NCI-H82 treated with DMSO at 0.1 percent for 48 hours (cell line): ENCODE measurements around the gene GJD4.

ENCODE experiments used
- DNase-seq: peaks from one replicate; lab custom pipeline; 2025; ENCODE audit not compliant: unreplicated experiment; lab: John Stamatoyannopoulos, UW

Gene GJD4, protein sequence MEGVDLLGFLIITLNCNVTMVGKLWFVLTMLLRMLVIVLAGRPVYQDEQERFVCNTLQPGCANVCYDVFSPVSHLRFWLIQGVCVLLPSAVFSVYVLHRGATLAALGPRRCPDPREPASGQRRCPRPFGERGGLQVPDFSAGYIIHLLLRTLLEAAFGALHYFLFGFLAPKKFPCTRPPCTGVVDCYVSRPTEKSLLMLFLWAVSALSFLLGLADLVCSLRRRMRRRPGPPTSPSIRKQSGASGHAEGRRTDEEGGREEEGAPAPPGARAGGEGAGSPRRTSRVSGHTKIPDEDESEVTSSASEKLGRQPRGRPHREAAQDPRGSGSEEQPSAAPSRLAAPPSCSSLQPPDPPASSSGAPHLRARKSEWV

DNA sequence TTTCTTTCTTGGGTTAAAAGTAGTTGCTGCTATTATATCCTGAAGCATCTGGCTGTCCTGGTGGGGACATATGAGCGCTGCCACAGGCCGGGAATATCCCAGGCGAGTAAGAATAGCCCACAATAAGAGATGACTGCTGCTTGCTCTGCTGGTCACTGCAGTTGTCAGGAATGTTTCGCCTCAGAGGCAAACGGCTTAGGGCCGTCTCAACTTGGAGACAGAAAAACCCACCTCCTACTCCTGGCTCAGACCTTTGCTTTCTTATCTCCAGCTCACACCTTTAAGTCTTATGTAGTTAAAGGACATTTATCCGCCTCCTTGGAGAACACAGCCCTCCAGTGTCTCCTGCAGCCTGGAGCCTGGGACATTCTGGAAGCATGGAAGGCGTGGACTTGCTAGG, at the start of gene GJD4:
TSS of gene GJD4 (plus strand) at position 151 of the 400 bp plus-strand sequence. CDS start at position 378, 227 bp downstream.
- no peak for DNase-seq

DNA sequence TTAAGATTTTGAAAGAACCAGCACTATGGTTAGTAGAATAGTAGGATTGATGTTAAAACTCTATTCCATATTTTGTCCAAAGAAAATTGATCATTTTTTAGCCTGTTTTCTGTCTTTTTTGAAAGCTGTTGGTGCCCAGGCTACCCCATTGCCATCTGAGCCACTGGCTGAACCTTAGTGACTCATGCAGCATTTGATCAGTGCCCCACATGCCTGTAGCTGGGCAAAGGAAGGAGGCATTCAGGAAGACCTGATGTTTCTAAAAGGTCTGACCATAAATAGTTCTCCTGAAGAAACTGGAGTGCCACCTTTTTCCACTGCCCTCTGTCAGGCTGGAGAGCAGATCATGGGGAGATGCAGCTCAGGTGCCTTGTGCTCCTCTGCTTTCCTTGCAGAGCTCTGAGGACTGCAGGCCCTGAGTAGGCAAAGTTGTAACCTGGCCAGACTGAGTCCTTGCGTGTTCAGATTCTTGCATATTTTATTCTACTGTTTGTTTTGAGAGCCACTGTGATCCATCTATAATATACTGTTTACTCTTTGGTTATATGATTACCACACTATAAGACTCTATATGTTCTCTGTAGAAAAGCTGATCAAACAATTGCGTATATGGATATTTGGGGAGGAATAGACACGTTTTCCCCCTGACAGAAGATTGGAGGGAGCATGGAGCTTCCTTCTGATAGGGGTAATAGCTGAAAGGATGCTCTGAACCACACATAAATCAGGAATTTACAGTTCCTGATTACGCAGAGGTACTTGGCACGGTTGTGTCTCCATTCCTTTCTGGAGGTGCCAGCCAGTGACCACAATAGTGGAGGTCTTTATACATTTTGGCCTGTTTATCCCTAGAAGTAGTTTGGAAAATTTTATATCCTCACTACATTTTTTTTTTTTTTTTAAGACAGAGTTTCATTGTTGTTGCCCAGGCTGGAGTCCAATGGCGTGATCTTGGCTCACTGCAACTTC, 48.9 kb upstream of the GJD4 start:
- no peak for DNase-seq

DNA sequence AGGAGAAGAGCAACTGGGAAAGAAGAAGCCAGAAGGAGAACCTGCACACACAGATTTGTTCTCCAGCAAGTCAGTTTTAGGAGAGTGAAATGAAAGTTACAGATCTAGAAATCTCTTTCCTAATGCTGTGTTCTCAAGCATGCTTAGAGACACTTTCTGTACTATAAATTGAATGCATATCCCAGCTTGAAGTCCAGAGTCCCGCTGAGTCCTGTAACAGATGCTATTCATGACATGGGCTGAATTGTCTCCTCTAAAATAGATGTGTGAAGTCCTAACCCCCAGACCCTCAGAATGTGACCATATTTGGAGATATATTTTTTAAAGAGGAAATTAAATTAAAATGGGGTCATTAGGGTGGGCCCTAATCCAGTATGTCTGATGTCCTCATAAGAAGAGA, 46.9 kb upstream of the GJD4 start:
- DNase-seq: peak; percentile 45

DNA sequence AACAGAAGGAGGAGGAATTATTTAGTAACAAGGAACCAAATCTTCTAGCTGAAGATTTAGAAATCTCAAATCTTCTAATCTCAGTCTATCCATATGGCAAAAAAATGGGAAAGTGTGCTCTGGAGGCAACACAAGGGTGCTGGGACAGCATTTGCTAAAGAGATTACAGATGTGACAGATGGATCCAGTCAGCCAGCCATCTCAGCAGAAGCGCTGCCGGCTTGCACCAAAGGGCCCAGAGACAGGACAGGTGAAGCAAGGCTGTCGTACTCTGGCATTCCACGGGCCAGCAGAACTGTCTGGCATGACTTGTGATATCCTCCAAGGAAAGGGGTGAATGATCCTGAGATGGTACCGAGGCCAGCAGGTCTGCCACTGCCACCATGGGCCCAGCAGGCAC, 45.7 kb upstream of the GJD4 start:
- DNase-seq: peak; percentile 88

DNA sequence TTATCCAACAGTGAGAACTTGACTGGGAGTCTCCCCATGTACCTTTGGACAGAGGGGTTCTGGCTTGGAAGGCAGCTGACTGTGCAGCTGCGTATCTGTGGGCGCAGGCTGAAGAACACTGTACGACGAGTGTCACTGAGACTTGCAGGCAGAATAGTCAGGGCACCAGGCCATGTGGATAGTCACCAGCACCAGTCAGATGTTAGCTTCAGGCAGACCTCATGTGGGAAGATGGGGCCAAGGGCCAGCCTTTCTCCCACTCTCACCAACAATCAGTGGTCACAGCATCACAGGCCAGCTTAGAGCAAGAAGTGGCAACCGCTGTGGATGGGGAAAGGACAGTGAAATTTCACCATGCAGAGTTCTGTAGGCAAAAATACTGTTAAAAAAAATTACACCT, 43.4 kb upstream of the GJD4 start:
- DNase-seq: no peak

DNA sequence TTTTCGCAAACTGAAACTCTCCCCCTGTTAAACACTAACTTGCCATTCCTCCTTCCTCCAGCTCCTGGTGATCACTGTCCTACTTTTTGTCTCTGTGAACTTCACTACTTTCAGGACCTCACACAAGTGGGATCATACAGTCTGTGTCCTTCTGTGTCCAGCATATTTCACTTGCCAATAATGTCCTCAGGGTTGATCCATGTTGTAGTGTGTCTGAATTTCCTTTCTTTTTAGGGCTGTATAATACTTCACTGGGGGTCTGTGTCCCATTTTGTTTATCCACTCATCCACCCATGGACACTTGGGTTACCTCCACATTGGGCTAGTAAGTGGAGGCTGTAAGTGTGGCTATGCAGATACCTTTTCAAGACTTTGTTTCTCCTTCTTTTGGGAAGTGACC, 42.7 kb upstream of the GJD4 start:
- no peak for DNase-seq

DNA sequence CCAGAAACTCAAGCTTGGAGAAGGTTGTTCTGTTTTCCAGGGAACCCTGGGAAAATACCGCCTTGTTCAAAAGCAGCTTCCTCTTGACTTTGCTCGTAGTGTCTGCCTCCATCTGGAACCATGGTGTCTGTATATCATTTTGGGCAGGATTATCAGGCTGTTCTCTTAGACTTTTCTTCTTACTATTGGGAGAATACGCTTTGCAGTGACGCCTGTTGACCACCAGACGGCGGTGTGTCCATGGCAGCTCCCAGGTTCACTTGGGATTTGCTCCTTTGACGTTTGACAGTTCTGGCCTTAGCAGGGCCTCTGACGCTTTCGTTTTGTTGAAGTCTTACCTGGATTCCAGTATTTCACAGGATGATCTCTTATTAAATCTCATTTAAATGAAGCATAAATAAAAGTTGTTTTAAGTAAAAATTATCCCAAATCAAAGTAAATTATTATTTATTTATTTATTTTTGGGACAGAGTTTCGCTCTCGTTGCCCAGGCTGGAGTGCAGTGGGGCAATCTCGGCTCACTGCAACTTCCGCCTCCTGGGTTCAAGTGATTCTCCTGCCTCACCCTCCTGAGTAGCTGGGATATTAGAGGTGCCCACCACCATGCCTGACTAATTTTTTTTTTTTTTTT, 41.8 kb upstream of the GJD4 start:
- DNase-seq: peak; percentile 62

DNA sequence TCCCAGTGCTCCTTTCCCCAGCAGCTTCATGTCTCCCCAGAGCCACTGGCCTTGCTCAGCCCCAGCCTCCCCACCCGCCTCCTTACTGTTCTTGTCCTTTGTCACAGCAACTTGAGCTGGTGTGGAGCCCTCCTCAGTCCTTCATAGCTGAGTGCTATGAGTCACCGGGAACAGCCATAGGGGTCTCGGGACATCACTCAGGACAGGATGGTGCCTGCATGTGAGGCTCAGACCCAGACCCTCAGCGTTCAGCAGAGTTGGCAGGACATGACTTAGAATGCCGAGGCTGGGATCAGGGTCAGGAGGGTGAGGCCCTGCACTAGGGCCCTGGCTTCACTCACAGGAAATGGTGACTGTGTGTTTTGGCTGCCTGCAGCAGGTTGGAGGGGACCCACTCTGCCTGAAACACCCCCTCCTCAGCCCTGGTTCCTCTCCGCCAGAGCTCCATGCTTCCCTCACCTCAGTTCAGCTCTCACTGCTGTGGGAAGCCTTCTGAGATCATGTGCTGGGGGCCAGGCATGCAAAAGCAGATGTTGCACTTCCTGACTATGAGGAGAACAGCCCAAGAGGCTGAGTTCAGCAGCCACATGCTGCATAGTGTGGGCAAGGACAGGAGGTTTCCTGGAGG, 40.7 kb upstream of the GJD4 start:
- no peak for DNase-seq

DNA sequence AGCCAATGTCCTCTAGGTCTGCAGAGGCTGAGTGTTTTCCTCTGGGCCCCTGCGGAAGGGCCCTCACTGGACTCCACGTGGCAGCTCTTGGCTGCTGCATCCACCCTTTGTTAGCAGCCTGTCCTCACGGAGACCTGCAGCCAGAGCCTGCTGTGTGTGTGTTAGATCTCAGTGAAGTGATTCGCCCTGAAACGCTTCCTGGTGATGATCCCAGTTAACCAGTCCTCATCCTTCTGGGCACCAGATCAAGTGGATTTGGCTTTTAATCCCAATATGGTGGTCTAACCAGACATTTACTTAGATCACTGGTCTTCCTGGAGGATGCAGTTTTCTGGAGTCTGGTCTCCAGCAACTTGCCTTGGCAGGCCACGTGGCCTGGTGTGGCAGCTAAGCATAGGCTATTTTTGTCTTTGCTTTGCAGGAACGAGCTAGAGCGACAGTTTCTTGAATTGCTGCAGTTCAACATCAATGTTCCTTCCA, 39.5 kb upstream of the GJD4 start:
- DNase-seq: no peak

DNA sequence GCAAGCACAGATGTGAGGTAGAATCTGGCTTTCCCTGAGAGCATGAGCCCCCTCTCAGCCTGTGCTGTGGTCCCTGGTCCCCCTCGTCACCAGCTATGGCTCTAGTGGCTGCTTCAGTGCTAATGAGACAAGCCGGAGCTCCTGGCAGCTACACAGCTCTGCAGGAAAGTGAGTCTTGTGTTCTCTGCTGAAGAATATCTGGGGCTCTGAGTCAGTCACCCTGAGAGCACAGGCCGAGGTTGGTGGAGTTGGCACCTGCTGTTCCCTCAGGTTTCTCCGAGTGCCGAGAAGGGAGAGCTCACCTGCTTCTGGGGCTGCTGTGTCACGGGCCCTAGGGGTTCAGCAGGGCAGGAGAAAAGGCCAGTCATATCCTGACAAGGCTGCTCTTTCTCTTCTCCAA, 37.2 kb upstream of the GJD4 start:
- no peak for DNase-seq

DNA sequence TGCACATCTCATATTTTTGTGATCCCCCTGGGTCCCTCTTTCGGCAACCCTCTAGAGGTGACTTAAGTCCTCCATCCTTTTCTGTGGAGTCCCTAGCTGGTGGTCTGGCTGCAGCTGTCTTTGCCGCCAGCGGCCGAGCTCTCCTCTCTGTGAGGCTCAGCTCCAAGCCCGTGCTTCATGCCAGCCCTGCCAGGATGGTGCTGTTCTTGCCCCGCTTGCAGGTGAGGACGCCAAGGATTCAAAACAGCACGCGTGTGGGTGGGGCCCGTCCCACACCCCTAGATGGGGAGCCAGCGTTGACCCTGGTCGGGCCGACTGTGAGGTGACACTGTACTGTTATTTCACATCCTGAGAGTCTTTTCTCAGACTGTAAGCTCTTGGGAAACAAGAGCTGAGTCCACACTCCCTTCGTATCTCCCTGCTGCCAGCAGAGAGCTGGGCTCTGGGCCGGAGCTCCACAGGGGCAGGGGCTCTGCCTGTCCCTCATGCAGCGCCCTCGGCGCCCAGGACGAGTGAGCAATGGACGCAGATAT, 36.6 kb upstream of the GJD4 start:
- no peak for DNase-seq

DNA sequence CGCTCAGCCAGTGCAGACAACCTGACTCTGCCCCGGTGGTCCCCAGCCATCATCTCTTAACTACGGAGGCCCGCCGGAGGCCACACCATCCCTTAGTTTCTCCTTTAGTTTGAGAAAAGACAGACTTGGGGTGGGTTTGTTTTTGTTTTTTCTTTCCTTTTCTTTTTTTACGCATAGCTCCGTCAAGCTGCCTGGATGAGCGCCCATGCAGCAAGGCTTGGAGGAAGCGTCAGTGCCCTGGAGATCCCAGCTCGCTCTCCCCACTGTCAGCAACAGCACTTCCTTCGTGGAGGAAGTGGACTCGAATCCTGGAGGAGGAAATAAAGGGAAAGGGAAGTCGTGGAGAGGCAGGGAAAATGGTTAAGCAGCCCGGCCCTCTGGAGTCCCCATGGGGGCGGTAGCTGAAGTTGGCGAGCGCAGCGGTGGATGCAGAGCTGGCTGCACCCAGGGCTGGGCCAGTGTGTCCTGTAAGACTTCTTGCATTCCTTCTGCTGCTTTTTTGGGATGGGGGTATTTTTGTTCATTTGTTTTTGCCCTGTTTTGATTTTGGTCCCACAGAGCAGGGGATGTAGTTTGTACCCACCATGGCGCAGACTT, 35.9 kb upstream of the GJD4 start:
- DNase-seq: no peak

DNA sequence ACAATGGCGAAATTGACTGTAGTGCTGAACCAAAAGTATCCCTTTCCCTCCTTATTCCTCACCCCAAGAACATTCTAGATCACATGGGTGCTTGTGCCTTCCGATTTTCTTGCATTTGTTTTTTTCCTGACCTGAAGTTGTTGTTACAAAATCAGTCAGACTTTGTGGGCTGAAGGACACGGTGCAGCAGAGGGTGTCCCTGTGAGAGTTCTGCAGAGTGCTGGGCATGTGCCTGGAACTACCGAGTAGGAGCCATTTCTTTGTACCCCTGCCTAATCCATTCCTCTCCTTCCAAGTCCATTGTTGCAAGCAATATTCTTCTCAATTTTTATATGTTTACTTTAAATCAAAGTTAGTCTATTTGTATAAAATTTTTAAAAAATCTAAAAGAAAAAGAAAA, 35.3 kb upstream of the GJD4 start:
- DNase-seq: no peak

DNA sequence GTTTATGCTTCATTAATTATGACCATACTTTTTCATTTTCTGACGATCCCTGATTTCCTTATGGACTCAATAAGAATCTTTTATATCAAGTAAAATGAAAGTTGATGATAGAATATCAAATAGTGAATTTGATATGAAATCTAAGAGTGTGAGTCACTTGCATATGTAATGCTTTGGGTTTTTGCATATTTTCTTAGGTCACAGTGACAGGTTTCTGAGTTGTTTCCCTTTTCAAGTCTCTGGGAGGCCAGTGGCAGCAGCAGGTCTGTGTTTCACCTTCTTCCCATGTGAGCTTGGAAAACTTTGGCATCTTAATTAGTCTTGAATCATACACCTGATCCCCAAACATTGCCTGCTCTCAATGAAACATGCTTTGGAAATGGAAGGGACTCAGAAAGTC, 34.7 kb upstream of the GJD4 start:
- DNase-seq: no peak

DNA sequence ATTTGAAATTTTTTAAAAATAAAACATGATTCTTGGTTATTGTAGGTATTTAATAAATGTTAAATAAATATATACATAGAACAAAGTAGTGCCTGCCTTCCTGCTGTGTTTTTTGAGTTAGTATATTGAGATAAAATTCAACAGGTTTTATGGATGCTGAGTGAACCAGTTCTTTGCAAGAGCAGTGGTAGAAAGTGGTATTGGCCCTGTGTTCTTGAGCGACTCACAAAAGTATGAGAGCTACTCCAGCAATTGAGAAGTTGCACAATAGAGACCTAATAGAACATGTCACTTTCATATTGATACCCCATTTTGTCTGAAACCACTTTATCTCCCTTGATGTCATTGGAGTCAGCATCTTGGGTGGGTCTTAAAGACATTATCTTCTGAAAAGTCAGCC, 32.6 kb upstream of the GJD4 start:
- no peak for DNase-seq

DNA sequence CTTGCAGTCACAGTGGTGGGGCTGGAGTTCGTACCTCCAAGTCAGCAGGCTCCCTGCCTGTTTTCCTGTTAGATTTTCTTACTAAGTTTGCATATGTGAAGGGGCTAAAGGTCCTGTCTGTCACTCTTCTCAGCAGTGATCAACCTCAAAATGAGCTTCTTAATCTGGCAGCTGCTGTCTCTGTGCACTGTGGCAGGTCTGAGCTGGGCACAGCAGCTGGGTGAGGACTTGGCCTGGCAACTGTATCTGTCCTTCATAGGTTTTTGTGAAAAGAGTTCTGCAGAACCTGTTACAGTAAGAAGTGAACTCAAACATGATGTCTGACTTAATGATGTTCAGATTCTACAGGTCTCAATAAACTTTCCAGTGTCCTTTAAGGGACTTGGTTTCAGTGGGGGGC, 31.3 kb upstream of the GJD4 start:
- DNase-seq: no peak

DNA sequence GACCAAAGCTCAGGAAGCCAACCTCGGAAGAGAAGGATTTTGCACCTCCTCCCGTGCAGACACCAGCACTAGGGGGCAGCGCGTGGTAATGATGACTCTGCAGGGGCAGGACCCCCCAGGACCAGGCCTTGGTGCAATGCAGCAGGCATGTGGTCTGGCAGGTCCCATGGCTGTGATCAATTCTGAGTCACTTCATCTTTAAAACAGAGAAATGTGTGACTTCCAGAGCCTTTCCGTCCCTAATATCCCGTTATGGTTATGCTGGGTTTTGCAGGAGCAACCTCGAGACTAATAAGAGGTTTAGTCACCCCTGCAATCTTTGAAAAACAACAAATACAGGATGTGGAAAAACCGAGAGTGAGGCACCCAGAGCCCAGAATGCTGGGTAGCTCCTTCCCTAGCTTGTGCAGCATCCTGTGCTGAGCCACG, 30.2 kb upstream of the GJD4 start:
- no peak for DNase-seq

DNA sequence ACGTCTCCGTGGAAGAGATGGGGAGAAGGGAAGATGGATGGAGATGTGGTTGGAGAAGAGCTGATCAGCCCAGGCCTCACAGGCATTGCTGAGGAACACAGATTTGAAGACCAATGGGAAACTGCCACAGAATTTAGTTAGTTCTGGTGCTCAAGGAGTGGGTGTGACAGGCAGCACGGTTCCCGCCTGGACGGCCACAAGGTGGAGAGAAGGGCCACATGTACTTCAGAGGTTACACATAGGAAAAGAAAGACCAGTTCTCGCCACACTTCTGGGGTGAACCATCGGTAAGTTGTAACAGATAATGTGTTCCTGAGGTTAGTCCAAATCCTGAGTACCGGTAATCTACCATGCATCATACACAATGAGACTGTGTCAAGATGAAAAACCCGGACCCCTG, 29.5 kb upstream of the GJD4 start:
- DNase-seq: no peak

DNA sequence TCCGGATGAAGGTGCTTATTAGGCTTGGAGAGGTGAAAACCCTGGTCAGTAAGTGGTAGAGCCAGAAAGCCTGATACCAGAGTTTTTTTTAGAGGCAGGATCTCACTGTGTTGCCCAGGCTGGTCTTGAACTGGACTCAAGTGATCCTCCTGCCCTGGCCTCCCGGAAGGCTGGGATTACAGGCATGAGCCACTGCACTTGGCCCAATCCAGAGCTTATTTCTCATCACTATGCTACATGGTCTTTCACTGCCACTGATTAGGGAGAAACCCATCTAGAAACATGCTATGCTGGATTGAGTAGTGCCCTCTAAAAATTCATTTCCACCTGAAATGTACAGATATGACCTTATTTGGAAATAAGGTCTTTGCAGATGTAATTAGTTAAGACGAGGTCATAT, 28.4 kb upstream of the GJD4 start:
- no peak for DNase-seq

DNA sequence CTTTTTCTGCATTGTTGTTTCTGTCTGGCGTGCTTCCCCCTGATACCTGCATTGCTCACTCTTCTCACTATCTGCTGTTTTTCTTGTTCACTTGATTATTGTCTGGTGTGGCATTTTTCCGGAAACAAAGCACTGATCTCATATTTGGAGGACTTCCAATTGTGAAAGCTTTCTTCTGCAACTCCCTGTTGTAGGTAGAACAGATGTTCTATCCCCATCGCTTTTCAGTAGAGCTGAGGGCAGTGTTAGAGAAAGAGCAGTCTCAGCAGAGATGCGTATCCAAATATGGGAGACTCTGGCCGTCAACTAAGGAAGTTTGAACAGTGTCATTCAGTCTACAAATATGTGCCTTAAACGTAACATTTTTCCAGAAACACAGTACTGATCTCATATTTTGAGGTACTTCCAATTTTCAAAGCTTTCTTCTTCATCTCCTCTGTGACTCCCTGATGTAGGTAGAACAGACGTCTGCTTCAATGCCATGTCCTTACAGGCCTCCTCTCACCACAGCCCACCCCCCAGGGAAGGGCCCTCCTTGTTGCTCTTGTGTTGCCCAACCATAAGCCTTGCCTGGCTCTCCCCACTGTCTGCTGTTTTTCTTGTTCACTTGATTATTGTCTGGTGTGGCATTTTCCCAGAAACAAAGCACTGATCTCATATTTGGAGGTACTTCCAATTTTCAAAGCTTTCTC, 27.1 kb upstream of the GJD4 start:
- DNase-seq: no peak
